Neural progenitor cell (in vitro differentiated cells): Measurements from ENCODE around the gene TRAF4.

ENCODE experiments used
- CTCF ChIP-seq: fragments of 200-600 bp; sonication (generic); IDR thresholded peaks from 2 replicates; pipeline ENCODE4 v1.5.1; 2017; ENCODE audit warnings: antibody characterized with exemption, mild to moderate bottlenecking
- EZH2phosphoT487 ChIP-seq: fragments of 200-600 bp; sonication (generic); IDR thresholded peaks from 2 replicates; pipeline ENCODE4 v1.6.1; 2017; ENCODE audit warnings: antibody characterized with exemption

GRCh38 chr17:28755486-28755885 is 11.7 kb downstream of the TRAF4 start:
- TF ChIP-seq EZH2phosphoT487: no peak
- no peak for TF ChIP-seq CTCF
